Measurements from ENCODE around the gene KPNB1.

Gene KPNB1

DNA sequence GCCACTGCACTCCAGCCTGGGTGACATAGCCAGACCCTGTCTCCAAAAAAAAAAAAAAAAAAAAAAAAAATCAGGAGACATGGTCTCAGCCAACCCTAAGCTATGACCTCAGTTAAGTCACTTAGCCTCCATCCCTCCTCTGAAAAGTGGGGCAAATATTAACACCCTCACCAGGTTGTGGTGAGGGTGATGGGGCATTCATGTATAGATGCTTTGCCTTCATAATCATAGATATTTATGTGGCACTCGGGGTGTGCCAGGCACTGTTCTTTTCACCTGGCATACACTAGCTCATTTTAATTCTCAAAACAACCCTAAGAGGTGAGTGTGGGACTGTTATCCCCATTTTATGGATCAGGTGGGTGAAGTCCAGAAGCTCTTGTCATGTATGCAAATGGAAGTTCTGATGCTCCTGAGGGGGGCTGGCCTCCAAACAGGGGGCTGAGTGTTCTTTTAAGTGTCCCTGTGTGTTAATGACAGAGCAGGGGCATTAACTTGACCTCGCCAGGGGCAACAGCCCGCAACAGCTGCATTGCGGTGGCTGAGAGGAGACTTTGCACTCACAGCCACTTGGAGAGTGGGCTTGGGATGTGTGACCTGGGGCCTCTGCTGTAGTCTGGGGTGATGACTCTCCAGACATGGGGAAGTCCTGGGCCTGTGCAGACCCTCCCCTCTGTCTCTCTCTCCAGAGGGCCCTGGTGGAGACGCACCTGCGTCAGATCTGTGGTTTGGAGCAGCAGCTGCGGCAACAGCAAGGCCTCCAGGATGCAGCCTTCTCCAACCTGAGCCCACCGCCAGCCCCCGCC is 48.4 kb downstream of the KPNB1 start:
- Histone ChIP-seq H3K27ac (replicated peaks) (no peak overlapping the region), H3K4me3 (replicated peaks; ENCODE audit: insufficient read depth, low read length) (no peak overlapping the region), H3K27me3 (ENCODE audit: insufficient read depth, poor library complexity, severe bottlenecking) (no peaks in the 10 kb centered on the region)
- DNase-seq (ENCODE audit: low read depth in 1 of 2, low spot score in 1 of 2), result no peak
- no peak for TF ChIP-seq POLR2AphosphoS5 (IDR thresholded peaks at IDR 0.05; ENCODE audit: low read depth)
- TF ChIP-seq, protein P1, sequence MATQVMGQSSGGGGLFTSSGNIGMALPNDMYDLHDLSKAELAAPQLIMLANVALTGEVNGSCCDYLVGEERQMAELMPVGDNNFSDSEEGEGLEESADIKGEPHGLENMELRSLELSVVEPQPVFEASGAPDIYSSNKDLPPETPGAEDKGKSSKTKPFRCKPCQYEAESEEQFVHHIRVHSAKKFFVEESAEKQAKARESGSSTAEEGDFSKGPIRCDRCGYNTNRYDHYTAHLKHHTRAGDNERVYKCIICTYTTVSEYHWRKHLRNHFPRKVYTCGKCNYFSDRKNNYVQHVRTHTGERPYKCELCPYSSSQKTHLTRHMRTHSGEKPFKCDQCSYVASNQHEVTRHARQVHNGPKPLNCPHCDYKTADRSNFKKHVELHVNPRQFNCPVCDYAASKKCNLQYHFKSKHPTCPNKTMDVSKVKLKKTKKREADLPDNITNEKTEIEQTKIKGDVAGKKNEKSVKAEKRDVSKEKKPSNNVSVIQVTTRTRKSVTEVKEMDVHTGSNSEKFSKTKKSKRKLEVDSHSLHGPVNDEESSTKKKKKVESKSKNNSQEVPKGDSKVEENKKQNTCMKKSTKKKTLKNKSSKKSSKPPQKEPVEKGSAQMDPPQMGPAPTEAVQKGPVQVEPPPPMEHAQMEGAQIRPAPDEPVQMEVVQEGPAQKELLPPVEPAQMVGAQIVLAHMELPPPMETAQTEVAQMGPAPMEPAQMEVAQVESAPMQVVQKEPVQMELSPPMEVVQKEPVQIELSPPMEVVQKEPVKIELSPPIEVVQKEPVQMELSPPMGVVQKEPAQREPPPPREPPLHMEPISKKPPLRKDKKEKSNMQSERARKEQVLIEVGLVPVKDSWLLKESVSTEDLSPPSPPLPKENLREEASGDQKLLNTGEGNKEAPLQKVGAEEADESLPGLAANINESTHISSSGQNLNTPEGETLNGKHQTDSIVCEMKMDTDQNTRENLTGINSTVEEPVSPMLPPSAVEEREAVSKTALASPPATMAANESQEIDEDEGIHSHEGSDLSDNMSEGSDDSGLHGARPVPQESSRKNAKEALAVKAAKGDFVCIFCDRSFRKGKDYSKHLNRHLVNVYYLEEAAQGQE (IDR thresholded peaks at IDR 0.05; ENCODE audit: insufficient replicate concordance, low read depth), result no peak
- TF ChIP-seq, protein P2, sequence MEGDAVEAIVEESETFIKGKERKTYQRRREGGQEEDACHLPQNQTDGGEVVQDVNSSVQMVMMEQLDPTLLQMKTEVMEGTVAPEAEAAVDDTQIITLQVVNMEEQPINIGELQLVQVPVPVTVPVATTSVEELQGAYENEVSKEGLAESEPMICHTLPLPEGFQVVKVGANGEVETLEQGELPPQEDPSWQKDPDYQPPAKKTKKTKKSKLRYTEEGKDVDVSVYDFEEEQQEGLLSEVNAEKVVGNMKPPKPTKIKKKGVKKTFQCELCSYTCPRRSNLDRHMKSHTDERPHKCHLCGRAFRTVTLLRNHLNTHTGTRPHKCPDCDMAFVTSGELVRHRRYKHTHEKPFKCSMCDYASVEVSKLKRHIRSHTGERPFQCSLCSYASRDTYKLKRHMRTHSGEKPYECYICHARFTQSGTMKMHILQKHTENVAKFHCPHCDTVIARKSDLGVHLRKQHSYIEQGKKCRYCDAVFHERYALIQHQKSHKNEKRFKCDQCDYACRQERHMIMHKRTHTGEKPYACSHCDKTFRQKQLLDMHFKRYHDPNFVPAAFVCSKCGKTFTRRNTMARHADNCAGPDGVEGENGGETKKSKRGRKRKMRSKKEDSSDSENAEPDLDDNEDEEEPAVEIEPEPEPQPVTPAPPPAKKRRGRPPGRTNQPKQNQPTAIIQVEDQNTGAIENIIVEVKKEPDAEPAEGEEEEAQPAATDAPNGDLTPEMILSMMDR (IDR thresholded peaks at IDR 0.05; ENCODE audit: insufficient read depth, low read length), result no peak
- no peak for TF ChIP-seq GABPA (IDR thresholded peaks at IDR 0.05; ENCODE audit: low read depth)
- no peak for TF ChIP-seq SPI1 (IDR thresholded peaks at IDR 0.05; ENCODE audit: borderline replicate concordance, low read depth)

DNA sequence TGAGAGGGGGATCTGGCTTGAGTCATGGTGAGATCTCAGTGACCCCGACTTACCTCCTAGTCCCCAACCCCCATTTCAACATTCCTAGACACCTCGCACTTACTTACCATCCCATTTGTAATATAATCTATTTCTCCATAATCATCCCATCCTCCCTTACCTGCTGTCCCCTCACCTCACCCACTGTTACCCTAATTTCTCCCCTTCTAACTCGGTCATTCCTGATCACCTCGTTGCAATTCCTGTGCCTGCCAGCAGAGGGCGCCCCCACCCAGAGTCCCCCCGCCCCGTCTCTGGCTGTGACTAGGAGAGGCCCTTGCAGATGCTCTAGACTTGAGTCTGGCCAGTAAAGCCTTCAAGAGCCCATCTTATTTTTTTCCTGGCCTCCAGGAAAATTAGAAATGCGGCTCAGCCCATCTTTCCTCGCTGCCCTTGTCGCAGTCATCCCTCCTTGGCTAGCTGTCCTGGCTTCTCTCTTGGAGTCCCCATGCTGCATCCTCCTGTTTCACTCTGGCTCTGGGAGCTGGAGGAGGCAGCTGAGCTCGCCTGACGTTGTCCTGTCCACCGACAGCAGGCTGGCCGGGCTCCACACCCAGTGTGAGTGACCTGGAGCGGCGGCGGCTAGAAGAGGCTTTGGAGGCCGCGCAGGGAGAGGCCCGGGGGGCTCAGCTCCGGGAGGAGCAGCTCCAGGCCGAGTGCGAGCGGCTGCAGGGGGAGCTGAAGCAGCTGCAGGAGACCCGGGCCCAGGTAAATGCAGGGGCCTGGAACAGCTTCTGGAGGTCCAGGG is 49.2 kb downstream of the KPNB1 start:
- Histone ChIP-seq H3K4me3 (replicated peaks; ENCODE audit: insufficient read depth, low read length) (no peak overlapping the region), H3K27ac (replicated peaks) (no peak overlapping the region), H3K27me3 (ENCODE audit: insufficient read depth, poor library complexity, severe bottlenecking) (no peaks in the 10 kb centered on the region)
- no peak for TF ChIP-seq GABPA (IDR thresholded peaks at IDR 0.05; ENCODE audit: low read depth)
- TF ChIP-seq, protein P2 (IDR thresholded peaks at IDR 0.05; ENCODE audit: insufficient read depth, low read length), result peak; percentile 78
- peak in 1 of 2 experiments; percentile 62 for DNase-seq (ENCODE audit: low read depth in 1 of 2, low spot score in 1 of 2)

DNA sequence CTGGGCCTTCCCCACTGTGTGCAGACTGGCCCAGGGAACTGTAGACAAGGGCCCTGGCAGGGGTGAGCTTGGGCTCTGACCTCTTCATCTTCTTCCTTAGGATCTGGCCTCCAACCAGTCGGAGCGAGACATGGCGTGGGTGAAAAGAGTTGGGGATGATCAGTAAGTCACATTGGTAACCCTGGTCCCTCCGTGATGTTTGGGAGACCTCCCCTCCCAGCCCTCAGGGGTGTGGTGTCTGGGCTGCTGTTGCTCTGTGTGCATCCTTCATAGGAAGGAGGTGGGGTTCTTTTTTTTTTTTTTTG is 49.8 kb downstream of the KPNB1 start:
- Histone ChIP-seq H3K27ac (replicated peaks) (no peak overlapping the region), H3K27me3 (ENCODE audit: insufficient read depth, poor library complexity, severe bottlenecking) (no peaks in the 10 kb centered on the region), H3K4me3 (replicated peaks; ENCODE audit: insufficient read depth, low read length) (no peak overlapping the region)
- no peak for DNase-seq (ENCODE audit: low read depth in 1 of 2, low spot score in 1 of 2)
- no peak for TF ChIP-seq GABPA (IDR thresholded peaks at IDR 0.05; ENCODE audit: low read depth)
- TF ChIP-seq, protein P2 (IDR thresholded peaks at IDR 0.05; ENCODE audit: insufficient read depth, low read length), result no peak
- TF ChIP-seq, protein P1 (IDR thresholded peaks at IDR 0.05; ENCODE audit: insufficient replicate concordance, low read depth), result no peak
- TF ChIP-seq SPI1 (IDR thresholded peaks at IDR 0.05; ENCODE audit: borderline replicate concordance, low read depth), result no peak
- no peak for TF ChIP-seq POLR2AphosphoS5 (IDR thresholded peaks at IDR 0.05; ENCODE audit: low read depth)
